HepG2 (cell line): ENCODE results near the gene UST. TPM values are rescaled to one million over a fixed set of nuclear protein-coding genes. Genes with fewer than 3 reads are reported as not detected.

Experiments
- ATAC-seq: fragments of 200-7000 bp; cut with Tn5 transposase; 3 replicates; pipeline ENCODE4 v1.9.1; 2020; ENCODE audit warnings: mild to moderate bottlenecking, moderate library complexity
- BruUV-seq: library from RNA; stranded (reverse); fragments of 400-500 nt; replicated peaks from 2 replicates; lab custom pipeline; 2021; lab: Mats Ljungman, UMichigan
- CTCF ChIA-PET: fragments of 300-600 bp; formaldehyde crosslinking; extraction: SDS; loops from one replicate; lab custom pipeline; 2021; ENCODE audit warnings: low total read pairs, inconsistent platforms, low intra/inter-chr PET ratio; lab: Yijun Ruan, JAX
- POLR2A ChIA-PET: fragments of 350-600 bp; sonication (Branson Sonifier 250); formaldehyde crosslinking; loops from one replicate; lab custom pipeline; 2020; ENCODE audit warnings: antibody characterized with exemption, inconsistent platforms; lab: Yijun Ruan, JAX
- DNase-seq: peaks from one replicate; pipeline ENCODE4 v3.0.0-alpha.2; 2015; ENCODE audit warnings: low spot score
- FAIRE-seq: peaks from 3 replicates; lab custom pipeline; 2011; peaks lifted over from hg19 to GRCh38; lab: Jason Lieb, UNC
- H2AFZ ChIP-seq: one replicate; pipeline ENCODE4 v1.6.1; 2011; ENCODE audit warnings: low read length, inconsistent platforms
- H3K27ac ChIP-seq: fragments of 300-600 bp; 3 replicates; pipeline ENCODE4 v1.8.0; 2011; ENCODE audit warnings: mixed run types, mild to moderate bottlenecking, mixed read lengths, low read length, inconsistent platforms; ENCODE audit not compliant: insufficient read depth; ENCODE audit errors: extremely low read length
- H3K27me3 ChIP-seq, 2 experiments: fragments of 200-600 bp in 1 of 2; 2 replicates in 1 of 2; 3 replicates in 1 of 2; pipeline versions ENCODE4 v1.6.0 to v1.8.0; 2011; ENCODE audit warnings: low read length in 2 of 2, mild to moderate bottlenecking in 2 of 2, moderate library complexity in 2 of 2, inconsistent platforms in 1 of 2; ENCODE audit not compliant: insufficient read depth in 2 of 2, control insufficient read depth in 1 of 2
- H3K36me3 ChIP-seq, 2 experiments: fragments of 200-600 bp in 1 of 2; replicated peaks in 1 of 2; 2 replicates in 1 of 2; 3 replicates in 1 of 2; pipeline versions ENCODE4 v1.5.1 to v1.8.0; 2011; ENCODE audit warnings: low read length in 2 of 2, inconsistent platforms in 1 of 2; ENCODE audit not compliant: insufficient read depth in 2 of 2, control insufficient read depth in 1 of 2
- H3K4me1 ChIP-seq: 2 replicates; pipeline ENCODE4 v1.5.1; 2012; ENCODE audit warnings: low read length, inconsistent platforms; ENCODE audit not compliant: insufficient read depth
- H3K4me2 ChIP-seq: 2 replicates; pipeline ENCODE4 v1.6.0; 2011; ENCODE audit warnings: low read depth, low read length, inconsistent platforms
- H3K4me3 ChIP-seq, 3 experiments: fragments of 200-600 bp in 1 of 3; sonication (generic), shearing (Covaris generic) in 1 of 3; replicated peaks in 1 of 3; 2 replicates each; pipeline ENCODE4 v1.5.1; 2011 to 2016; ENCODE audit warnings: low read length in 3 of 3, inconsistent platforms in 2 of 3, low read depth in 2 of 3, mild to moderate bottlenecking in 2 of 3, control low read depth in 1 of 3, mixed read lengths in 1 of 3; ENCODE audit not compliant: insufficient read depth in 1 of 3
- H3K79me2 ChIP-seq: one replicate; pipeline ENCODE4 v1.6.1; 2011; ENCODE audit warnings: low read length, inconsistent platforms; ENCODE audit not compliant: insufficient read depth
- H3K9ac ChIP-seq: 2 replicates; pipeline ENCODE4 v1.6.0; 2011; ENCODE audit warnings: mild to moderate bottlenecking, low read depth, low read length, inconsistent platforms; ENCODE audit not compliant: insufficient read depth
- H3K9me3 ChIP-seq: 2 replicates; pipeline ENCODE4 v1.5.1; 2012; ENCODE audit warnings: mild to moderate bottlenecking, low read length
- H4K20me1 ChIP-seq: 2 replicates; pipeline ENCODE4 v1.6.0; 2011; ENCODE audit warnings: inconsistent platforms, mild to moderate bottlenecking, low read length, moderate library complexity; ENCODE audit not compliant: insufficient read depth
- GPN1 ChIP-seq: sonication (generic); formaldehyde crosslinking; IDR thresholded peaks from 2 replicates; pipeline ENCODE4 v1.5.1; 2020; ENCODE audit warnings: missing genetic modification reagents, borderline replicate concordance
- MTF2 ChIP-seq: sonication (generic); formaldehyde crosslinking; IDR thresholded peaks from 2 replicates; pipeline ENCODE4 v1.5.0; 2020; ENCODE audit warnings: missing genetic modification reagents, borderline replicate concordance
- NCOA1 ChIP-seq: sonication (generic); formaldehyde crosslinking; IDR thresholded peaks from 2 replicates; pipeline ENCODE4 v1.9.0; 2021; ENCODE audit warnings: missing genetic modification reagents
- ZMYM3 ChIP-seq: sonication (generic); formaldehyde crosslinking; IDR thresholded peaks from 2 replicates; pipeline ENCODE4 v1.5.1; 2020; ENCODE audit warnings: mild to moderate bottlenecking, missing genetic modification reagents
- ZNF567 ChIP-seq: sonication (generic); formaldehyde crosslinking; IDR thresholded peaks from 2 replicates; pipeline ENCODE4 v1.8.1; 2023; ENCODE audit warnings: mild to moderate bottlenecking, missing genetic modification reagents, borderline replicate concordance
- ZNF720 ChIP-seq: sonication (generic); formaldehyde crosslinking; IDR thresholded peaks from 2 replicates; pipeline ENCODE4 v1.4.0; 2020; ENCODE audit warnings: missing genetic modification reagents
- ZNF776 ChIP-seq: sonication (generic); formaldehyde crosslinking; IDR thresholded peaks from 2 replicates; pipeline ENCODE4 v1.4.0; 2020; ENCODE audit warnings: mild to moderate bottlenecking, missing genetic modification reagents
- ZNF816 ChIP-seq: sonication (generic); formaldehyde crosslinking; IDR thresholded peaks from 2 replicates; pipeline ENCODE4 v1.8.0; 2022; ENCODE audit warnings: missing genetic modification reagents, mild to moderate bottlenecking, borderline replicate concordance
- ZSCAN21 ChIP-seq: sonication (generic); formaldehyde crosslinking; IDR thresholded peaks from 2 replicates; pipeline ENCODE4 v1.8.0; 2022; ENCODE audit warnings: mild to moderate bottlenecking, missing genetic modification reagents, moderate library complexity, borderline replicate concordance
- WGBS: methylation state at CpG from one replicate; pipeline ENCODE4 v1.1.6; 2017; ENCODE audit warnings: low lambda C conversion rate; 5-methylcytosine and 5-hydroxymethylcytosine counted together
- in situ Hi-C: cut with HindIII; loops from 2 replicates; pipeline ENCODE4 v1.10.0; 2017; ENCODE audit warnings: low pct_unique_long_range_greater_than_20kb; ENCODE audit not compliant: extremely low pct_ligation_motif_present
- intact Hi-C: fragments of 100-400 bp; cut with micrococcal nuclease; formaldehyde crosslinking; loops from one replicate; pipeline ENCODE4 v1.10.0; 2022; ENCODE audit not compliant: unreplicated experiment
- polyA plus RNA-seq, 8 experiments: library from polyadenylated mRNA; depleted of rRNA in 3 of 8; stranded (reverse) in 7 of 8; unstranded in 1 of 8; fragments of >200 nt; fragmentation: Illumina TruSeq in 4 of 8; extraction: Trizol in 4 of 8; gene quantifications; 2 replicates each; pipeline versions ENCODE4 v1.2.1 to v1.2.3, GENCODE V29; 2011 to 2016; ENCODE audit warnings: low read depth in 4 of 8, missing spikeins in 1 of 8, mixed read lengths in 1 of 8; ENCODE audit not compliant: insufficient read depth in 1 of 8
- total RNA-seq, 5 experiments: library from RNA; depleted of rRNA; stranded (reverse); fragments of >200 nt; fragmentation: Illumina TruSeq; extraction: Trizol; gene quantifications; 2 replicates each; pipeline ENCODE4 v1.2.3, GENCODE V29; 2016; ENCODE audit warnings: low read depth in 1 of 5
- TF ChIP-seq, protein P1 (sequence below): IDR thresholded peaks from 2 replicates; pipeline ENCODE4 v1.6.1; 2016; ENCODE audit warnings: low read depth
- TF ChIP-seq, protein P2 (sequence below): sonication (generic); formaldehyde crosslinking; conservative IDR thresholded peaks from 2 replicates; pipeline ENCODE4 v1.8.0; 2022; ENCODE audit warnings: mild to moderate bottlenecking, moderate library complexity, missing genetic modification reagents
- TF ChIP-seq, protein P3 (sequence below): sonication (generic); formaldehyde crosslinking; IDR thresholded peaks from 2 replicates; pipeline ENCODE4 v1.4.0; 2020; ENCODE audit warnings: low read depth, mild to moderate bottlenecking, missing genetic modification reagents
- TF ChIP-seq, protein P4 (sequence below): sonication (generic); formaldehyde crosslinking; conservative IDR thresholded peaks from 2 replicates; pipeline ENCODE4 v1.8.0; 2022; ENCODE audit warnings: low read depth, missing genetic modification reagents
- TF ChIP-seq, protein P5 (sequence below): sonication (generic); formaldehyde crosslinking; IDR thresholded peaks from 2 replicates; pipeline ENCODE4 v1.4.0; 2020; ENCODE audit warnings: mild to moderate bottlenecking, missing genetic modification reagents

Gene UST
- total and polyA plus RNA-seq, 2 of the 13 experiments (the other 11 are each of a cell fraction or from before 2014, with no cell fraction given), result 0.27 TPM; not detected in 1

DNA sequence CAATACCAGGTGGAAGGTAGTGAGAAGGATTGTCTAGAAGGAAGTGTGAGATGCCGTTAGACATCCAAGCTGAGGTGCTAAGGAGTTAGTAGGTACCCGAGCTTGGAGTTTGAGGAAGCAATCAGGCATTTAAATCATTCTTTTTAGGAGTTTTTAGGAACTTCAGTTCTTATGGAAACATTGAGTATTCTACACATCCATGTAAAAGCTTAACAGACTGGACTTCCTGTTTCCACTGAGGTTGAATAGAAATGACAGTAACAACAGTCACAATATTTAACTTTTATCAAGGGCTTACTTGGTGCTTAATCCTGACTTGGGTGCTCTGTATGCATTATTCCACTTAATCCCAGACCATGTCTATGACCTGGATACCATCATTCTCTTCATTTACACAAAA is 136.4 kb downstream of the UST start:
- H3K27me3 ChIP-seq, result peaks cover 0 to 14% of the 10 kb centered on the region in 2 experiments; a peak in 3 of 5 replicates
- H3K79me2 ChIP-seq, result no peaks in the 10 kb centered on the region
- H3K9me3 ChIP-seq, result no peaks in the 10 kb centered on the region
- no TSS peak for BruUV-seq
- no peak overlapping the region for H3K4me2 ChIP-seq
- no peak for DNase-seq
- in situ Hi-C loops (no loop called here), intact Hi-C loops (no loop called here)
- FAIRE-seq, result no peak
- no peaks in the 10 kb centered on the region for H4K20me1 ChIP-seq
- no peak overlapping the region for H3K9ac ChIP-seq
- H3K36me3 ChIP-seq, result no peaks in the 10 kb centered on the region
- 16% methylated on average over 2 of the region's 2 CpGs for WGBS
- ChIA-PET POLR2A (no interaction called here), CTCF (no interaction called here)
- no peak for ATAC-seq
- no peak overlapping the region for H3K27ac ChIP-seq
- H3K4me1 ChIP-seq, result no peaks in the 10 kb centered on the region
- H3K4me3 ChIP-seq, result no peak overlapping the region
- no peak overlapping the region for H2AFZ ChIP-seq
- TF ChIP-seq ZNF720 (CRISPR knock-in tag) (no peak), NCOA1 (CRISPR knock-in tag) (no peak), MTF2 (CRISPR knock-in tag) (no peak), GPN1 (CRISPR knock-in tag) (no peak), ZNF816 (CRISPR knock-in tag) (no peak), ZNF567 (no peak), ZMYM3 (CRISPR knock-in tag) (no peak), ZNF776 (CRISPR knock-in tag) (no peak), ZSCAN21 (CRISPR knock-in tag) (no peak)
- TF ChIP-seq, protein P1, sequence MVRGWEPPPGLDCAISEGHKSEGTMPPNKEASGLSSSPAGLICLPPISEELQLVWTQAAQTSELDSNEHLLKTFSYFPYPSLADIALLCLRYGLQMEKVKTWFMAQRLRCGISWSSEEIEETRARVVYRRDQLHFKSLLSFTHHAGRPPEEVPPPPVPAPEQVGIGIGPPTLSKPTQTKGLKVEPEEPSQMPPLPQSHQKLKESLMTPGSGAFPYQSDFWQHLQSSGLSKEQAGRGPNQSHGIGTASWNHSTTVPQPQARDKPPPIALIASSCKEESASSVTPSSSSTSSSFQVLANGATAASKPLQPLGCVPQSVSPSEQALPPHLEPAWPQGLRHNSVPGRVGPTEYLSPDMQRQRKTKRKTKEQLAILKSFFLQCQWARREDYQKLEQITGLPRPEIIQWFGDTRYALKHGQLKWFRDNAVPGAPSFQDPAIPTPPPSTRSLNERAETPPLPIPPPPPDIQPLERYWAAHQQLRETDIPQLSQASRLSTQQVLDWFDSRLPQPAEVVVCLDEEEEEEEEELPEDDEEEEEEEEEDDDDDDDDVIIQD (CRISPR knock-in tag), result no peak
- TF ChIP-seq, protein P2, sequence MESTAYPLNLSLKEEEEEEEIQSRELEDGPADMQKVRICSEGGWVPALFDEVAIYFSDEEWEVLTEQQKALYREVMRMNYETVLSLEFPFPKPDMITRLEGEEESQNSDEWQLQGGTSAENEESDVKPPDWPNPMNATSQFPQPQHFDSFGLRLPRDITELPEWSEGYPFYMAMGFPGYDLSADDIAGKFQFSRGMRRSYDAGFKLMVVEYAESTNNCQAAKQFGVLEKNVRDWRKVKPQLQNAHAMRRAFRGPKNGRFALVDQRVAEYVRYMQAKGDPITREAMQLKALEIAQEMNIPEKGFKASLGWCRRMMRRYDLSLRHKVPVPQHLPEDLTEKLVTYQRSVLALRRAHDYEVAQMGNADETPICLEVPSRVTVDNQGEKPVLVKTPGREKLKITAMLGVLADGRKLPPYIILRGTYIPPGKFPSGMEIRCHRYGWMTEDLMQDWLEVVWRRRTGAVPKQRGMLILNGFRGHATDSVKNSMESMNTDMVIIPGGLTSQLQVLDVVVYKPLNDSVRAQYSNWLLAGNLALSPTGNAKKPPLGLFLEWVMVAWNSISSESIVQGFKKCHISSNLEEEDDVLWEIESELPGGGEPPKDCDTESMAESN, result no peak
- TF ChIP-seq, protein P3, sequence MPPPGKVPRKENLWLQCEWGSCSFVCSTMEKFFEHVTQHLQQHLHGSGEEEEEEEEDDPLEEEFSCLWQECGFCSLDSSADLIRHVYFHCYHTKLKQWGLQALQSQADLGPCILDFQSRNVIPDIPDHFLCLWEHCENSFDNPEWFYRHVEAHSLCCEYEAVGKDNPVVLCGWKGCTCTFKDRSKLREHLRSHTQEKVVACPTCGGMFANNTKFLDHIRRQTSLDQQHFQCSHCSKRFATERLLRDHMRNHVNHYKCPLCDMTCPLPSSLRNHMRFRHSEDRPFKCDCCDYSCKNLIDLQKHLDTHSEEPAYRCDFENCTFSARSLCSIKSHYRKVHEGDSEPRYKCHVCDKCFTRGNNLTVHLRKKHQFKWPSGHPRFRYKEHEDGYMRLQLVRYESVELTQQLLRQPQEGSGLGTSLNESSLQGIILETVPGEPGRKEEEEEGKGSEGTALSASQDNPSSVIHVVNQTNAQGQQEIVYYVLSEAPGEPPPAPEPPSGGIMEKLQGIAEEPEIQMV (CRISPR knock-in tag), result no peak
- TF ChIP-seq, protein P4, sequence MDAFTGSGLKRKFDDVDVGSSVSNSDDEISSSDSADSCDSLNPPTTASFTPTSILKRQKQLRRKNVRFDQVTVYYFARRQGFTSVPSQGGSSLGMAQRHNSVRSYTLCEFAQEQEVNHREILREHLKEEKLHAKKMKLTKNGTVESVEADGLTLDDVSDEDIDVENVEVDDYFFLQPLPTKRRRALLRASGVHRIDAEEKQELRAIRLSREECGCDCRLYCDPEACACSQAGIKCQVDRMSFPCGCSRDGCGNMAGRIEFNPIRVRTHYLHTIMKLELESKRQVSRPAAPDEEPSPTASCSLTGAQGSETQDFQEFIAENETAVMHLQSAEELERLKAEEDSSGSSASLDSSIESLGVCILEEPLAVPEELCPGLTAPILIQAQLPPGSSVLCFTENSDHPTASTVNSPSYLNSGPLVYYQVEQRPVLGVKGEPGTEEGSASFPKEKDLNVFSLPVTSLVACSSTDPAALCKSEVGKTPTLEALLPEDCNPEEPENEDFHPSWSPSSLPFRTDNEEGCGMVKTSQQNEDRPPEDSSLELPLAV (CRISPR knock-in tag), result no peak
- TF ChIP-seq, protein P5, sequence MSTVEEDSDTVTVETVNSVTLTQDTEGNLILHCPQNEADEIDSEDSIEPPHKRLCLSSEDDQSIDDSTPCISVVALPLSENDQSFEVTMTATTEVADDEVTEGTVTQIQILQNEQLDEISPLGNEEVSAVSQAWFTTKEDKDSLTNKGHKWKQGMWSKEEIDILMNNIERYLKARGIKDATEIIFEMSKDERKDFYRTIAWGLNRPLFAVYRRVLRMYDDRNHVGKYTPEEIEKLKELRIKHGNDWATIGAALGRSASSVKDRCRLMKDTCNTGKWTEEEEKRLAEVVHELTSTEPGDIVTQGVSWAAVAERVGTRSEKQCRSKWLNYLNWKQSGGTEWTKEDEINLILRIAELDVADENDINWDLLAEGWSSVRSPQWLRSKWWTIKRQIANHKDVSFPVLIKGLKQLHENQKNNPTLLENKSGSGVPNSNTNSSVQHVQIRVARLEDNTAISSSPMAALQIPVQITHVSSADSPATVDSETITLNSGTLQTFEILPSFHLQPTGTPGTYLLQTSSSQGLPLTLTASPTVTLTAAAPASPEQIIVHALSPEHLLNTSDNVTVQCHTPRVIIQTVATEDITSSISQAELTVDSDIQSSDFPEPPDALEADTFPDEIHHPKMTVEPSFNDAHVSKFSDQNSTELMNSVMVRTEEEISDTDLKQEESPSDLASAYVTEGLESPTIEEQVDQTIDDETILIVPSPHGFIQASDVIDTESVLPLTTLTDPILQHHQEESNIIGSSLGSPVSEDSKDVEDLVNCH (CRISPR knock-in tag), result no peak
